PC-3 (cell line): Measurements from ENCODE around the gene KRTAP9-7.

ENCODE experiments used
- CTCF ChIP-seq: fragments of 300-600 bp; sonication (generic); conservative IDR thresholded peaks from 2 replicates; pipeline ENCODE4 v1.5.1; 2017; ENCODE audit warnings: antibody characterized with exemption, low read depth, mild to moderate bottlenecking, low read length
- EZH2 ChIP-seq: fragments of 300-600 bp; sonication (generic); IDR thresholded peaks from one replicate; pipeline ENCODE4 v1.6.1; 2017; ENCODE audit warnings: antibody characterized with exemption, mild to moderate bottlenecking, low read length; ENCODE audit not compliant: unreplicated experiment
- EZH2phosphoT487 ChIP-seq: fragments of 300-600 bp; sonication (generic); IDR thresholded peaks from 2 replicates; pipeline ENCODE4 v1.6.1; 2018; ENCODE audit warnings: mild to moderate bottlenecking, antibody characterized with exemption, low read length, borderline replicate concordance

- TF ChIP-seq CTCF (no peak), EZH2 (no peak), EZH2phosphoT487 (no peak)
Observed at GRCh38 chr17:41308251-41308917, 32.9 kb downstream of the KRTAP9-7 start.
